GM19099 (cell line): ENCODE results near the gene POLR1E.

ENCODE experiments used
- POLR2A ChIP-seq: IDR thresholded peaks from 3 replicates; pipeline ENCODE4 v1.6.1; 2011; ENCODE audit warnings: low read depth; ENCODE audit not compliant: insufficient read length; ENCODE audit errors: extremely low read depth

POLR1E gene

GRCh38 chr9:37542488-37542887, 56.7 kb downstream of the POLR1E start:
- no peak for TF ChIP-seq POLR2A

GRCh38 chr9:37542895-37543294, 57.1 kb downstream of the POLR1E start:
- TF ChIP-seq POLR2A = no peak

- no peak for TF ChIP-seq POLR2A
Observed at GRCh38 chr9:37543468-37543867, 57.7 kb downstream of the POLR1E start.

GRCh38 chr9:37547328-37547878, 61.7 kb downstream of the POLR1E start:
- TF ChIP-seq POLR2A = no peak

GRCh38 chr9:37549527-37549926, 63.8 kb downstream of the POLR1E start:
- TF ChIP-seq POLR2A = no peak

- TF ChIP-seq POLR2A = no peak
Observed at GRCh38 chr9:37550781-37551180, 65.0 kb downstream of the POLR1E start.

- TF ChIP-seq POLR2A = no peak
Observed at GRCh38 chr9:37551468-37551867, 65.7 kb downstream of the POLR1E start.

- TF ChIP-seq POLR2A = no peak
Observed at GRCh38 chr9:37551888-37552287, 66.1 kb downstream of the POLR1E start.
